SK-N-SH (cell line): Measurements from ENCODE around the gene WEE1.

Experiments used
- CTCF ChIP-seq: fragments of 200-600 bp; sonication (generic); IDR thresholded peaks from 2 replicates; pipeline ENCODE4 v1.6.1; 2017; ENCODE audit warnings: antibody characterized with exemption, mild to moderate bottlenecking, moderate library complexity
- EP300 ChIP-seq, 2 experiments: IDR thresholded peaks; 2 replicates each; pipeline versions ENCODE4 v1.4.0 to v1.6.1; 2012; ENCODE audit warnings: borderline replicate concordance in 1 of 2, low read depth in 1 of 2, low read length in 1 of 2
- GATA2 ChIP-seq: sonication (generic); formaldehyde crosslinking; IDR thresholded peaks from 2 replicates; pipeline ENCODE4 v1.5.0; 2020; ENCODE audit warnings: mild to moderate bottlenecking, missing genetic modification reagents
- JUND ChIP-seq: IDR thresholded peaks from 2 replicates; pipeline ENCODE4 v1.4.0; 2012
- MAX ChIP-seq: IDR thresholded peaks from 2 replicates; pipeline ENCODE4 v1.4.0; 2012; ENCODE audit warnings: low read depth
- NFIC ChIP-seq: IDR thresholded peaks from 2 replicates; pipeline ENCODE4 v1.4.0; 2012; ENCODE audit warnings: borderline replicate concordance
- NRF1 ChIP-seq: IDR thresholded peaks from 2 replicates; pipeline ENCODE4 v1.6.1; 2012; ENCODE audit warnings: low read depth, mild to moderate bottlenecking, low read length
- POLR2AphosphoS5 ChIP-seq: IDR thresholded peaks from 2 replicates; pipeline ENCODE4 v1.6.1; 2012; ENCODE audit warnings: low read depth, low read length
- RAD21 ChIP-seq: IDR thresholded peaks from 2 replicates; pipeline ENCODE4 v1.6.1; 2012; ENCODE audit warnings: mild to moderate bottlenecking, low read length
- RCOR1 ChIP-seq: fragments of 150-350 bp; IDR thresholded peaks from 2 replicates; pipeline ENCODE4 v1.6.1; 2017; ENCODE audit warnings: antibody characterized with exemption, low read length
- REST ChIP-seq: IDR thresholded peaks from 2 replicates; pipeline ENCODE4 v1.6.1; 2012; ENCODE audit warnings: mild to moderate bottlenecking, low read depth, low read length, moderate library complexity
- SIN3A ChIP-seq: IDR thresholded peaks from 2 replicates; pipeline ENCODE4 v1.6.1; 2012; ENCODE audit warnings: low read depth, mild to moderate bottlenecking, low read length, moderate library complexity, borderline replicate concordance
- TAF1 ChIP-seq: IDR thresholded peaks from 2 replicates; pipeline ENCODE4 v1.6.1; 2012; ENCODE audit warnings: low read depth, mild to moderate bottlenecking, low read length, moderate library complexity, borderline replicate concordance
- YY1 ChIP-seq: IDR thresholded peaks from 2 replicates; pipeline ENCODE4 v1.4.0; 2012; ENCODE audit warnings: low read depth, mild to moderate bottlenecking

- TF ChIP-seq CTCF (no peak), NFIC (peak; percentile 52; the same call in 1 of the 2 replicates), EP300 (IDR thresholded peaks at IDR 0.05; ENCODE audit: borderline replicate concordance in 1 of 2, low read depth in 1 of 2, low read length in 1 of 2) (no peak), YY1 (no peak), REST (no peak), RCOR1 (no peak), NRF1 (no peak), POLR2AphosphoS5 (no peak), MAX (no peak), RAD21 (no peak), GATA2 (CRISPR knock-in tag) (no peak), JUND (no peak), SIN3A (no peak), TAF1 (no peak)
Measured at GRCh38 chr11:9529334-9529650, 44.2 kb upstream of the WEE1 start.
